ENCODE results near the gene TTC38.
A peak's percentile ranks its signal among the peaks of the same experiment; 100 is the strongest.

The TTC38 gene

GRCh38 chr22:46335201-46336118 lies 67.7 kb downstream of the TTC38 start, which contains the start of gene TRMU:
TSS of gene TRMU (plus strand) at chr22:46335714. CDS start at chr22:46335765, 51 bp downstream.
- peak; percentile 79 for DNase-seq

- DNase-seq: no peak
Measured at GRCh38 chr22:46336119-46337078, 68.6 kb downstream of the TTC38 start.

- no peak for DNase-seq
Measured at GRCh38 chr22:46337870-46338269, 70.1 kb downstream of the TTC38 start.

- DNase-seq: no peak
Measured at GRCh38 chr22:46338636-46339035, 70.8 kb downstream of the TTC38 start.

- DNase-seq: no peak
Measured at GRCh38 chr22:46339956-46340355, 72.1 kb downstream of the TTC38 start.

- no peak for DNase-seq
Measured at GRCh38 chr22:46340676-46341075, 72.9 kb downstream of the TTC38 start.
